Measurements from ENCODE around the gene TMEM18.

Gene TMEM18

GRCh38 chr2:719191-719590 is 42.0 kb upstream of the TMEM18 start:
- H3K4me3 ChIP-seq (replicated peaks; ENCODE audit: low read depth, low read length): no peak overlapping the region
- DNase-seq (ENCODE audit: extremely low read depth, low read depth): no peak
- no peak for TF ChIP-seq CTCF (IDR thresholded peaks at IDR 0.05; ENCODE audit: low read depth, low read length, missing control alignments)

- H3K4me3 ChIP-seq (replicated peaks; ENCODE audit: low read depth, low read length): no peak overlapping the region
- TF ChIP-seq CTCF (IDR thresholded peaks at IDR 0.05; ENCODE audit: low read depth, low read length, missing control alignments): no peak
- DNase-seq (ENCODE audit: extremely low read depth, low read depth): no peak
Observed at GRCh38 chr2:717661-718060, 40.5 kb upstream of the TMEM18 start.

GRCh38 chr2:715854-716560 is 38.8 kb upstream of the TMEM18 start:
- H3K4me3 ChIP-seq (replicated peaks; ENCODE audit: low read depth, low read length): no peak overlapping the region
- DNase-seq (ENCODE audit: extremely low read depth, low read depth): no peak
- peak; percentile 30 for TF ChIP-seq CTCF (IDR thresholded peaks at IDR 0.05; ENCODE audit: low read depth, low read length, missing control alignments)

GRCh38 chr2:715038-715437 is 37.8 kb upstream of the TMEM18 start:
- no peak for DNase-seq (ENCODE audit: extremely low read depth, low read depth)
- no peak overlapping the region for H3K4me3 ChIP-seq (replicated peaks; ENCODE audit: low read depth, low read length)
- TF ChIP-seq CTCF (IDR thresholded peaks at IDR 0.05; ENCODE audit: low read depth, low read length, missing control alignments): no peak

- H3K4me3 ChIP-seq (replicated peaks; ENCODE audit: low read depth, low read length): no peak overlapping the region
- TF ChIP-seq CTCF (IDR thresholded peaks at IDR 0.05; ENCODE audit: low read depth, low read length, missing control alignments): peak; percentile 84
- DNase-seq (ENCODE audit: extremely low read depth, low read depth): peak; percentile 20
Observed at GRCh38 chr2:714005-714741, 37.0 kb upstream of the TMEM18 start.

GRCh38 chr2:710867-711665 is 33.9 kb upstream of the TMEM18 start:
- TF ChIP-seq CTCF (IDR thresholded peaks at IDR 0.05; ENCODE audit: low read depth, low read length, missing control alignments): no peak
- H3K4me3 ChIP-seq (replicated peaks; ENCODE audit: low read depth, low read length): no peak overlapping the region
- no peak for DNase-seq (ENCODE audit: extremely low read depth, low read depth)

Data from HFF-Myc (cell line).